NT2/D1 (cell line): Measurements from ENCODE around the gene ANO9.

Experiments
- SUZ12 ChIP-seq: IDR thresholded peaks from 2 replicates; pipeline ENCODE4 v1.6.1; 2011; ENCODE audit not compliant: insufficient read length, insufficient read depth; ENCODE audit errors: extremely low read depth
- YY1 ChIP-seq: IDR thresholded peaks from 2 replicates; pipeline ENCODE4 v1.6.1; 2011; ENCODE audit not compliant: insufficient read length, insufficient read depth

DNA sequence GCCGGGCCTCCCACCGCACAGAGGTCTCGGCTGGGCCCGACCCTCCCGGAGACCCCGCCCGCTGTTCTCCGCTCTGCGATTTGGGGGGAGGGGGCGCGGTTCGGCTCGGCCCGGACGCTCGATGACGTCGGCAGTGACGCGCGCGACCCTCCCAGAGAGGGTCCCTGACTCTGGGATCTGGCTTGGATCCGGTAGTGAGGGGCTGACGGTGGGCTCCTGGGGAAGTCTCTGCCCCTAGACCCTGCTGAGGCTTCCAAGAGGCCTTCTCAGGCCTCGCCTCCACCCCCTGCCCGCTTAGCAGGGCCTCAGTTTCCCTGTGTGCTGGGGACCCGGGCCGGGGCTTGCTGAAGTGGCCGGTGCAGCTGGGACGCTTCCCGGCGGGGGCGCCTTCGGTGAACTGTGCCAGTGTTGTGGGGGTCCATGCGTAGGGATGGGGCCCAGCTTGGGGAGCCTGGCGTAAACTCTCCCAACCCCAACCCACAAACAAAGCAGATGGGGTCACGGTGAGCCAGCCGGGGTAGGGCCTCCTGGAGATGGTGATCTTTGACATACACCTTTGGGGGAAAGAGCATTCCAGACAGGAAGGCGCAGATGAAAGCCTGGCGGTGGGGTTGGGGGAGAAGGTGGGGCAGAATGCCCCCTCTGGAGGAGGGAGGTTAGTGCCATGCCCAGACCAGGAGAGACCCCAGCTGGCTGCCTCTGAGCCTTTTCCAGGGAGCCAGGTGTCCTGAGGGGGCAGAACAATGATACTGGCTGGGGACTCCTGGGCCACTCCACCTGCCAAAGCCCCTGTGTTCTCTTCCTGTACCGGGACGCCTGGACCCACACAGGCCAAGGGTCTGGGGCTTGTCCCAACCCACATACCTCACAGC is 71.5 kb downstream of the ANO9 start:
- TF ChIP-seq SUZ12 (no peak), YY1 (no peak)
